SK-N-MC (cell line): ENCODE data around the gene RTP3.

Experiments used
- EZH2 ChIP-seq: fragments of 200-600 bp; sonication (generic); IDR thresholded peaks from one replicate; pipeline ENCODE4 v1.6.1; 2017; ENCODE audit warnings: antibody characterized with exemption
- FOXP2 ChIP-seq: optimal IDR thresholded peaks from 2 replicates; pipeline ENCODE3; 2011; ENCODE audit warnings: mild to moderate bottlenecking, moderate library complexity; ENCODE audit not compliant: insufficient read depth; ENCODE audit errors: extremely low read length, control extremely low read depth
- POLR2AphosphoS5 ChIP-seq: IDR thresholded peaks from 2 replicates; pipeline ENCODE4 v1.6.1; 2012; ENCODE audit warnings: mild to moderate bottlenecking, low read depth, low read length, borderline replicate concordance

DNA sequence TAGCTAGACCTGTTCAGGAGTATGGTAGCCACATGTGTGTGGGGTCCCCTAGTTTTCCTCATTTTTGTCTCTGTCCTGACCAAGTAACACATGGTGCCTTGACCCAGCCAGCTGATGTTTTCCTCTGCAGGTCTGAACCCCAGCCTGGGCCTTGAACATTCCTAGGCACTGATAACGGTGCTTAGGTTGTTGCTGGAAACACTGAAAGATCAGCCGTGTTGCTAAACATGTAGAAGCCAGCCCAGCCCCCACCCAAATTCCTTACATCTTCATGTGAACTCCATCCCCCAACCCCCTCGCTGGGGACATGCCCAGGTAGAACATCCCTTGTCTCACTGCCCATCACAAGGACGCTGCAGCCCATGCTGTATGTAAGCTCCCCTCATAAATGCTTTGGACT is 18.7 kb downstream of the RTP3 start:
- TF ChIP-seq EZH2 (no peak), FOXP2 (no peak), POLR2AphosphoS5 (no peak)
